Measurements from ENCODE around the gene MAN2B1.
"Not testable (repeated sequence)": the region's sequence is repeated elsewhere in the genome, so short reads cannot be mapped to it uniquely, and the experiment has no call there.

The MAN2B1 gene

GRCh38 chr19:12687496-12688196 is 21.1 kb upstream of the MAN2B1 start, which contains the start of gene GNG14:
GNG14 (plus strand) TSS chr19:12687998; CDS start chr19:12688049, 51 bp downstream.
- H2BK120ac ChIP-seq (ENCODE audit: low read depth, low read length): no peak within 1 kb of the TSS
- WGBS (ENCODE audit: extremely low coverage, insufficient coverage, low lambda C conversion rate): no CpG with 5 or more reads among the region's 9 CpGs
- no peaks in the 10 kb centered on the region for H3K4me1 ChIP-seq (ENCODE audit: control insufficient read depth, low read depth, low read length)

GRCh38 chr19:12685831-12686230 is 19.3 kb upstream of the MAN2B1 start:
- Histone ChIP-seq H3K4me1 (ENCODE audit: control insufficient read depth, low read depth, low read length) (no peaks in the 10 kb centered on the region), H2BK15ac (replicated peaks; ENCODE audit: low read depth) (no peak overlapping the region), H3K18ac (ENCODE audit: low read length) (no peak overlapping the region), H3K4me2 (ENCODE audit: low read length) (no peak overlapping the region), H3K27me3 (ENCODE audit: insufficient read depth, low read length, poor library complexity) (no peaks in the 10 kb centered on the region), H2BK5ac (ENCODE audit: low read length) (no peak overlapping the region), H3K79me2 (ENCODE audit: control insufficient read depth, insufficient read depth, low read length) (no peaks in the 10 kb centered on the region), H3K27ac (ENCODE audit: low read depth, low read length) (no peak overlapping the region), H3K56ac (ENCODE audit: low read length) (no peak overlapping the region), H2BK120ac (ENCODE audit: low read depth, low read length) (no peak overlapping the region), H4K8ac (ENCODE audit: low read depth, low read length) (no peak overlapping the region), H3K4me3 (ENCODE audit: low read length) (no peak overlapping the region), H2AK5ac (ENCODE audit: low read length) (no peak overlapping the region), H3K9ac (ENCODE audit: low read length) (no peak overlapping the region), H3K23ac (ENCODE audit: low read length) (no peak overlapping the region), H3K36me3 (ENCODE audit: control insufficient read depth, insufficient read depth, low read length) (no peaks in the 10 kb centered on the region), H3K79me1 (ENCODE audit: low read length) (no peaks in the 10 kb centered on the region), H3K4ac (ENCODE audit: low read depth, low read length) (no peak overlapping the region), H4K5ac (ENCODE audit: low read length) (no peak overlapping the region)
- no peak for DNase-seq
- WGBS (ENCODE audit: extremely low coverage, insufficient coverage, low lambda C conversion rate): no CpG with 5 or more reads among the region's 3 CpGs

More at GRCh38 chr19:12687496-12688196, 21.1 kb upstream of the MAN2B1 start, which contains the start of gene GNG14:
- Histone ChIP-seq H3K36me3 (ENCODE audit: control insufficient read depth, insufficient read depth, low read length) (no peaks in the 10 kb centered on the region), H3K4me2 (ENCODE audit: low read length) (no peak within 1 kb of the TSS), H3K79me2 (ENCODE audit: control insufficient read depth, insufficient read depth, low read length) (no peaks in the 10 kb centered on the region), H2BK15ac (replicated peaks; ENCODE audit: low read depth) (no peak within 1 kb of the TSS), H2BK5ac (ENCODE audit: low read length) (no peak within 1 kb of the TSS), H3K9ac (ENCODE audit: low read length) (no peak within 1 kb of the TSS), H3K56ac (ENCODE audit: low read length) (no peak within 1 kb of the TSS), H3K27me3 (ENCODE audit: insufficient read depth, low read length, poor library complexity) (no peaks in the 10 kb centered on the region), H3K18ac (ENCODE audit: low read length) (no peak within 1 kb of the TSS), H3K79me1 (ENCODE audit: low read length) (no peaks in the 10 kb centered on the region), H4K8ac (ENCODE audit: low read depth, low read length) (no peak within 1 kb of the TSS), H4K5ac (ENCODE audit: low read length) (no peak within 1 kb of the TSS), H2AK5ac (ENCODE audit: low read length) (no peak within 1 kb of the TSS), H3K4ac (ENCODE audit: low read depth, low read length) (no peak within 1 kb of the TSS), H3K27ac (ENCODE audit: low read depth, low read length) (no peak within 1 kb of the TSS), H3K4me3 (ENCODE audit: low read length) (no peak within 1 kb of the TSS), H3K23ac (ENCODE audit: low read length) (no peak within 1 kb of the TSS)
- no peak for DNase-seq

- Histone ChIP-seq H3K23ac (ENCODE audit: low read length) (peak within 1 kb of the TSS; percentile 94), H3K18ac (ENCODE audit: low read length) (peak within 1 kb of the TSS; percentile 81)
Measured at GRCh38 chr19:12681074-12681987, 14.8 kb upstream of the MAN2B1 start, which contains the start of gene DHPS. DHPS (minus strand) TSS chr19:12681880; CDS start chr19:12681766, 114 bp downstream.

GRCh38 chr19:12680034-12680433 is 13.5 kb upstream of the MAN2B1 start:
- H3K4ac ChIP-seq (ENCODE audit: low read depth, low read length): no peak overlapping the region
- H3K27me3 ChIP-seq (ENCODE audit: insufficient read depth, low read length, poor library complexity): no peaks in the 10 kb centered on the region
- H4K8ac ChIP-seq (ENCODE audit: low read depth, low read length): no peak overlapping the region
- no peaks in the 10 kb centered on the region for H3K4me1 ChIP-seq (ENCODE audit: control insufficient read depth, low read depth, low read length)
- no CpG with 5 or more reads among the region's 9 CpGs for WGBS (ENCODE audit: extremely low coverage, insufficient coverage, low lambda C conversion rate)
- peaks cover 5% of the 10 kb centered on the region for H3K79me1 ChIP-seq (ENCODE audit: low read length)
- DNase-seq: no peak
- no peak overlapping the region for H4K5ac ChIP-seq (ENCODE audit: low read length)
- H3K4me3 ChIP-seq (ENCODE audit: low read length): no peak overlapping the region
- H3K27ac ChIP-seq (ENCODE audit: low read depth, low read length): no peak overlapping the region
- H3K4me2 ChIP-seq (ENCODE audit: low read length): no peak overlapping the region
- peaks cover 14% of the 10 kb centered on the region for H3K36me3 ChIP-seq (ENCODE audit: control insufficient read depth, insufficient read depth, low read length)
- no peak overlapping the region for H2AK5ac ChIP-seq (ENCODE audit: low read length)
- no peak overlapping the region for H2BK15ac ChIP-seq (replicated peaks; ENCODE audit: low read depth)
- H2BK5ac ChIP-seq (ENCODE audit: low read length): no peak overlapping the region
- H3K9ac ChIP-seq (ENCODE audit: low read length): no peak overlapping the region
- H3K79me2 ChIP-seq (ENCODE audit: control insufficient read depth, insufficient read depth, low read length): peaks cover 5% of the 10 kb centered on the region
- H3K23ac ChIP-seq (ENCODE audit: low read length): no peak overlapping the region
- H3K18ac ChIP-seq (ENCODE audit: low read length): no peak overlapping the region
- H3K56ac ChIP-seq (ENCODE audit: low read length): no peak overlapping the region
- no peak overlapping the region for H2BK120ac ChIP-seq (ENCODE audit: low read depth, low read length)

More at GRCh38 chr19:12681074-12681987, 14.8 kb upstream of the MAN2B1 start, which contains the start of gene DHPS:
- Histone ChIP-seq H2BK5ac (ENCODE audit: low read length) (peak within 1 kb of the TSS; percentile 69), H2BK120ac (ENCODE audit: low read depth, low read length) (no peak within 1 kb of the TSS), H3K4me1 (ENCODE audit: control insufficient read depth, low read depth, low read length) (no peaks in the 10 kb centered on the region), H3K79me2 (ENCODE audit: control insufficient read depth, insufficient read depth, low read length) (peaks cover 5% of the 10 kb centered on the region), H3K79me1 (ENCODE audit: low read length) (peaks cover 5% of the 10 kb centered on the region), H3K56ac (ENCODE audit: low read length) (peak within 1 kb of the TSS; percentile 99), H3K9ac (ENCODE audit: low read length) (peak within 1 kb of the TSS; percentile 99), H2AK5ac (ENCODE audit: low read length) (no peak within 1 kb of the TSS), H3K27me3 (ENCODE audit: insufficient read depth, low read length, poor library complexity) (no peaks in the 10 kb centered on the region), H3K4me3 (ENCODE audit: low read length) (peak within 1 kb of the TSS; percentile 97), H3K4ac (ENCODE audit: low read depth, low read length) (peak within 1 kb of the TSS; percentile 87), H2BK15ac (replicated peaks; ENCODE audit: low read depth) (no peak within 1 kb of the TSS), H4K8ac (ENCODE audit: low read depth, low read length) (no peak within 1 kb of the TSS), H3K36me3 (ENCODE audit: control insufficient read depth, insufficient read depth, low read length) (peaks cover 6% of the 10 kb centered on the region), H4K5ac (ENCODE audit: low read length) (no peak within 1 kb of the TSS), H3K27ac (ENCODE audit: low read depth, low read length) (peak within 1 kb of the TSS; percentile 97), H3K4me2 (ENCODE audit: low read length) (peak within 1 kb of the TSS; percentile 42)
- no CpG with 5 or more reads among the region's 68 CpGs for WGBS (ENCODE audit: extremely low coverage, insufficient coverage, low lambda C conversion rate)
- DNase-seq: peak; percentile 100

DNA sequence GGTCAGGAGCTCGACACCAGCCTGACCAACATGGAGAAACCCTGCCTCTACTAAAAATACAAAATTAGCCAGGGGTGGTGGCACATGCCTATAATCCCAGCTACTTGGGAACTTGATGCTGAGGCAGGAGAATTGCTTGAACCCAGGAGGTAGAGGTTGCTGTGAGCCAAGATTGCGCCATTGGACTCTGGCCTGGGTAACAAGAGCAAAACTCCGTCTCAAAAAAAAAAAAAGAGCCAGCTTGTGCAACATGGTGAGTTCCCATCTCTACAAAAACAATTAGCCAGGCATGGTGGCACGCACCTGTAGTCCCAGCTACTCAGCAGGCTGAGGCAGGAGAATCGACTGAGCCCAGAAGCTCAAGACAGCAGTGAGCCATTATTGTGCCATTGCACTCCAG is 11.5 kb upstream of the MAN2B1 start:
- H3K27me3 ChIP-seq (ENCODE audit: insufficient read depth, low read length, poor library complexity); H2AK5ac ChIP-seq (ENCODE audit: low read length); H3K4ac ChIP-seq (ENCODE audit: low read depth, low read length); H3K23ac ChIP-seq (ENCODE audit: low read length); H3K79me2 ChIP-seq (ENCODE audit: control insufficient read depth, insufficient read depth, low read length); H2BK120ac ChIP-seq (ENCODE audit: low read depth, low read length); H2BK5ac ChIP-seq (ENCODE audit: low read length); H3K79me1 ChIP-seq (ENCODE audit: low read length); H3K4me1 ChIP-seq (ENCODE audit: control insufficient read depth, low read depth, low read length); H3K9ac ChIP-seq (ENCODE audit: low read length); H2BK15ac ChIP-seq (replicated peaks; ENCODE audit: low read depth); H3K27ac ChIP-seq (ENCODE audit: low read depth, low read length); H3K4me2 ChIP-seq (ENCODE audit: low read length); H4K5ac ChIP-seq (ENCODE audit: low read length); H3K4me3 ChIP-seq (ENCODE audit: low read length); H3K18ac ChIP-seq (ENCODE audit: low read length); H3K56ac ChIP-seq (ENCODE audit: low read length); H4K8ac ChIP-seq (ENCODE audit: low read depth, low read length); DNase-seq: not testable (repeated sequence)
- H3K36me3 ChIP-seq (ENCODE audit: control insufficient read depth, insufficient read depth, low read length): peaks cover 14% of the 10 kb centered on the region
- WGBS (ENCODE audit: extremely low coverage, insufficient coverage, low lambda C conversion rate): no CpG with 5 or more reads among the region's 5 CpGs

Measured in mesendoderm (in vitro differentiated cells).